Stomach (tissue), 9 donors: ENCODE measurements around the gene GSPT1. TPM values are rescaled to one million over a fixed set of nuclear protein-coding genes. Genes with fewer than 3 reads are reported as not detected.

Experiments
- DNase-seq, 2 donors: peaks; one replicate each; pipeline versions ENCODE4 v3.0.0 to v3.0.0-alpha.2; 2013 to 2019
- H3K27ac ChIP-seq, 5 donors: fragments of 200-600 bp in 4 of 5; sonication (generic) in 4 of 5; one replicate each; pipeline ENCODE4 v1.5.1; 2013 to 2019; ENCODE audit warnings: mild to moderate bottlenecking in 1 of 5, moderate library complexity in 1 of 5
- H3K27me3 ChIP-seq, 3 donors: fragments of 200-600 bp; sonication (generic); one replicate each; pipeline ENCODE4 v1.5.1; 2017 to 2019; ENCODE audit warnings: mixed run types in 1 of 3
- H3K36me3 ChIP-seq, 4 donors: fragments of 200-600 bp; sonication (generic); 1 replicate in 3 of 4; 2 replicates in 1 of 4; pipeline ENCODE4 v1.5.1; 2016 to 2019
- H3K4me1 ChIP-seq, 4 donors: fragments of 200-600 bp; sonication (generic); one replicate each; pipeline ENCODE4 v1.5.1; 2016 to 2019
- H3K4me3 ChIP-seq, 4 donors: fragments of 200-600 bp; sonication (generic) in 3 of 4; one replicate each; pipeline ENCODE4 v1.5.1; 2016 to 2019; ENCODE audit warnings: mild to moderate bottlenecking in 1 of 4
- H3K9me3 ChIP-seq, 4 donors: fragments of 200-600 bp; sonication (generic); one replicate each; pipeline ENCODE4 v1.5.1; 2016 to 2019
- CTCF ChIP-seq, 7 experiments: fragments of 450-650 bp in 4 of 7; fragments of 200-600 bp in 3 of 7; sonication (generic) in 3 of 7; IDR thresholded peaks; one replicate each; pipeline ENCODE4 v1.5.1; 2016 to 2019; ENCODE audit warnings: antibody characterized with exemption in 7 of 7, control low read depth in 2 of 7, mild to moderate bottlenecking in 1 of 7
- EP300 ChIP-seq: sonication (generic); formaldehyde crosslinking; IDR thresholded peaks from one replicate; pipeline ENCODE4 v1.6.1; 2017; ENCODE audit warnings: antibody characterized with exemption
- POLR2A ChIP-seq, 4 donors: fragments of 450-650 bp; IDR thresholded peaks; one replicate each; pipeline ENCODE4 v1.6.1; 2016; ENCODE audit warnings: antibody characterized with exemption in 4 of 4, control low read depth in 2 of 4, mild to moderate bottlenecking in 1 of 4, moderate library complexity in 1 of 4
- POLR2AphosphoS5 ChIP-seq, 3 donors: sonication (generic); formaldehyde crosslinking; IDR thresholded peaks; one replicate each; pipeline ENCODE4 v1.6.1; 2016; ENCODE audit warnings: antibody characterized with exemption in 3 of 3
- WGBS, 5 donors: extraction: QIAGEN DNeasy Blood & Tissue Kit in 3 of 5; methylation state at CpG; one replicate each; pipeline versions ENCODE4 v1.1.5 to v1.1.7; 2013 to 2018; 5-methylcytosine and 5-hydroxymethylcytosine counted together
- intact Hi-C: fragments of 100-400 bp; cut with DNase I; formaldehyde crosslinking; loops from one replicate; pipeline ENCODE4 v1.15.1; 2023; ENCODE audit warnings: low total_unique reads
- polyA plus RNA-seq, 3 donors: library from polyadenylated mRNA; stranded (reverse); fragments of 200-250 nt; gene quantifications; one replicate each; pipeline ENCODE4 v1.2.3, GENCODE V29; 2013
- total RNA-seq, 5 donors: library from RNA; depleted of rRNA; stranded (reverse); fragments of >200 nt; gene quantifications; one replicate each; pipeline versions ENCODE4 v1.1.0 to v1.2.3, GENCODE V29; 2014 to 2016
- donor health status: healthy with polysubstance abuse.
- donor health status: Bipolar disorder and iron deficiency.
- donor health status: healthy.

The GSPT1 gene
- total and polyA plus RNA-seq, 8 donors, result 28.0 to 73.2 (median 46.9) TPM

GRCh38 chr16:11876306-11876705 lies 39.5 kb downstream of the GSPT1 start:
- WGBS, 5 donors, result 60 to 79% (median 70%) methylated on average over 12 of the region's 12 CpGs
- Histone ChIP-seq H3K27ac (no peak overlapping the region), H3K4me1 (peaks cover 0 to 14% (median 4%) of the 10 kb centered on the region in 4 donors), H3K4me3 (no peak overlapping the region), H3K36me3 (peaks cover 44 to 100% (median 97%) of the 10 kb centered on the region in 4 donors), H3K9me3 (no peaks in the 10 kb centered on the region), H3K27me3 (no peaks in the 10 kb centered on the region)
- no peak for DNase-seq
- no peak for TF ChIP-seq POLR2A (IDR thresholded peaks at IDR 0.05)
- no peak for TF ChIP-seq EP300
- TF ChIP-seq CTCF (IDR thresholded peaks at IDR 0.05), result no peak
- TF ChIP-seq POLR2AphosphoS5 (IDR thresholded peaks at IDR 0.05), result no peak
- intact Hi-C loops, result no loop called here

GRCh38 chr16:11875721-11876120 lies 40.0 kb downstream of the GSPT1 start:
- TF ChIP-seq EP300, result no peak
- TF ChIP-seq POLR2AphosphoS5 (IDR thresholded peaks at IDR 0.05), result no peak
- WGBS, 5 donors, result 82 to 87% (median 83%) methylated on average over 5 of the region's 5 CpGs
- Histone ChIP-seq H3K4me3 (no peak overlapping the region), H3K27ac (no peak overlapping the region), H3K36me3 (peaks cover 39 to 99% (median 93%) of the 10 kb centered on the region in 4 donors), H3K9me3 (no peaks in the 10 kb centered on the region), H3K27me3 (no peaks in the 10 kb centered on the region), H3K4me1 (peaks cover 0 to 20% (median 6%) of the 10 kb centered on the region in 4 donors)
- intact Hi-C loops, result no loop called here
- DNase-seq, result no peak

DNA sequence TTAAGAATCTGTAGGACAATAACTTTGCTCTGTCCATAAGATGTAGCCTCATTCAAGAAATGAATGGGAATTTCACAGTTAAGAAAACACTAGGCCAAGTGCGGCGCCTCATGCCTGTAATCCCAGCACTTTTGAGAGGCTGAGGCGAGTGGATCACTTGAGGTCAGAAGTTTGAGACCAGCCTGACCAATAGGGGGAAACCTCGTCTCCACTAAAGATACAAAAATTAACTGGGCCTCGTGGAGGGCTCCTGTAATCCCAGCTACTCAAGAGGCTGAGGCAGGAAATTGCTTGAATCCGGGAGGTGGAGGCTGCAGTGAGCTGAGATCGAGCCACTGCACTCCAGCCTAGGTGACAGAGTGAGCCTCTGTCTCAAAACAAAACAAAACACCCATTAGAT lies 44.6 kb downstream of the GSPT1 start:
- no peak overlapping the region for H3K4me3 ChIP-seq
- H3K9me3 ChIP-seq, result no peaks in the 10 kb centered on the region
- no peaks in the 10 kb centered on the region for H3K27me3 ChIP-seq
- H3K36me3 ChIP-seq, result peaks cover 15 to 79% (median 68%) of the 10 kb centered on the region in 4 donors
- intact Hi-C loops, result no loop called here
- H3K27ac ChIP-seq, result peak overlapping the region in 1 of 5 donors; percentile 11
- peak in 1 of 2 donors; percentile 13 for DNase-seq
- TF ChIP-seq POLR2AphosphoS5 (IDR thresholded peaks at IDR 0.05) (no peak), EP300 (no peak), POLR2A (IDR thresholded peaks at IDR 0.05) (no peak), CTCF (IDR thresholded peaks at IDR 0.05) (no peak)
- WGBS, 5 donors, result 25 to 52% (median 36%) methylated on average over 7 of the region's 7 CpGs
- peaks cover 0 to 40% (median 17%) of the 10 kb centered on the region in 4 donors for H3K4me1 ChIP-seq

GRCh38 chr16:11870399-11870798 lies 45.4 kb downstream of the GSPT1 start:
- TF ChIP-seq EP300 (no peak), POLR2A (IDR thresholded peaks at IDR 0.05) (no peak), POLR2AphosphoS5 (IDR thresholded peaks at IDR 0.05) (no peak), CTCF (IDR thresholded peaks at IDR 0.05) (no peak)
- H3K4me3 ChIP-seq, result no peak overlapping the region
- H3K9me3 ChIP-seq, result no peaks in the 10 kb centered on the region
- intact Hi-C loops, result no loop called here
- H3K27ac ChIP-seq, result no peak overlapping the region
- H3K27me3 ChIP-seq, result no peaks in the 10 kb centered on the region
- H3K36me3 ChIP-seq, result peaks cover 14 to 71% (median 60%) of the 10 kb centered on the region in 4 donors
- peaks cover 0 to 45% (median 19%) of the 10 kb centered on the region in 4 donors for H3K4me1 ChIP-seq
- no peak for DNase-seq
- 28 to 37% (median 28%) methylated on average over 3 of the region's 3 CpGs for WGBS, 5 donors

- H3K27ac ChIP-seq, result no peak overlapping the region
- peaks cover 0 to 48% (median 21%) of the 10 kb centered on the region in 4 donors for H3K4me1 ChIP-seq
- H3K9me3 ChIP-seq, result no peaks in the 10 kb centered on the region
- H3K36me3 ChIP-seq, result peaks cover 14 to 63% (median 52%) of the 10 kb centered on the region in 4 donors
- intact Hi-C loops, result no loop called here
- DNase-seq, result no peak
- H3K27me3 ChIP-seq, result no peaks in the 10 kb centered on the region
- TF ChIP-seq POLR2AphosphoS5 (IDR thresholded peaks at IDR 0.05) (no peak), CTCF (IDR thresholded peaks at IDR 0.05) (no peak), EP300 (no peak), POLR2A (IDR thresholded peaks at IDR 0.05) (no peak)
- WGBS, 5 donors, result 78 to 86% (median 83%) methylated on average over 8 of the region's 8 CpGs
- H3K4me3 ChIP-seq, result no peak overlapping the region
Observed at GRCh38 chr16:11869353-11870228, 46.2 kb downstream of the GSPT1 start.
